CD4-positive, CD25-positive, alpha-beta regulatory T cell (primary cell): ENCODE results near the gene RETREG1. TPM values are rescaled to one million over a fixed set of nuclear protein-coding genes. Genes with fewer than 3 reads are reported as not detected.
"Not testable (repeated sequence)": the region's sequence is repeated elsewhere in the genome, so short reads cannot be mapped to it uniquely, and the experiment has no call there.

Experiments
- ATAC-seq, 2 donors: fragments of 150-1000 bp; cut with Tn5 transposase; one replicate each; pipeline ENCODE4 v1.10.0; 2021; ENCODE audit warnings: low read depth in 2 of 2, moderate number of reproducible peaks in 2 of 2, moderate library complexity in 1 of 2
- DNase-seq, 3 donors: peaks; one replicate each; pipeline versions ENCODE4 v3.0.0 to v3.0.0-alpha.2; 2012 to 2022; ENCODE audit warnings: mixed read lengths in 1 of 3
- H3K27ac ChIP-seq: one replicate; pipeline ENCODE4 v1.7.0; 2013; ENCODE audit warnings: mild to moderate bottlenecking, low read length; ENCODE audit not compliant: insufficient read depth, poor library complexity, severe bottlenecking
- H3K27me3 ChIP-seq: one replicate; pipeline ENCODE4 v1.7.0; 2013; ENCODE audit warnings: low read length; ENCODE audit not compliant: control insufficient read depth, insufficient read depth
- H3K36me3 ChIP-seq: one replicate; pipeline ENCODE4 v1.7.0; 2013; ENCODE audit warnings: mild to moderate bottlenecking, low read length, moderate library complexity; ENCODE audit not compliant: control insufficient read depth, insufficient read depth
- H3K4me1 ChIP-seq: 2 replicates; pipeline ENCODE4 v1.7.0; 2013; ENCODE audit warnings: mild to moderate bottlenecking, low read length; ENCODE audit not compliant: insufficient read depth, control insufficient read depth, poor library complexity, severe bottlenecking
- H3K4me3 ChIP-seq: one replicate; pipeline ENCODE4 v1.7.0; 2013; ENCODE audit warnings: low read depth, mild to moderate bottlenecking, low read length, moderate library complexity
- H3K9me3 ChIP-seq, 2 experiments: 1 replicate in 1 of 2; 2 replicates in 1 of 2; pipeline ENCODE4 v1.7.0; 2013; ENCODE audit warnings: low read length in 2 of 2, mild to moderate bottlenecking in 1 of 2, moderate library complexity in 1 of 2; ENCODE audit not compliant: control insufficient read depth in 2 of 2
- H3K27ac Mint-ChIP-seq, 3 donors: one replicate each; pipeline ENCODE4 v1.8.0; 2020 to 2022; ENCODE audit warnings: mild to moderate bottlenecking in 3 of 3, mixed read lengths in 3 of 3, moderate library complexity in 2 of 3
- H3K27me3 Mint-ChIP-seq: one replicate; pipeline ENCODE4 v1.8.0; 2022; ENCODE audit warnings: mild to moderate bottlenecking, mixed read lengths
- H3K36me3 Mint-ChIP-seq: one replicate; pipeline ENCODE4 v1.8.0; 2020; ENCODE audit warnings: mixed read lengths
- H3K4me1 Mint-ChIP-seq, 4 donors: one replicate each; pipeline ENCODE4 v1.8.0; 2020 to 2022; ENCODE audit warnings: mixed read lengths in 4 of 4, mild to moderate bottlenecking in 1 of 4
- H3K4me3 Mint-ChIP-seq, 4 donors: one replicate each; pipeline ENCODE4 v1.8.0; 2020 to 2022; ENCODE audit warnings: mild to moderate bottlenecking in 4 of 4, mixed read lengths in 4 of 4, moderate library complexity in 3 of 4
- H3K9me3 Mint-ChIP-seq, 7 donors: one replicate each; pipeline ENCODE4 v1.8.0; 2020 to 2022; ENCODE audit warnings: mixed read lengths in 7 of 7, mild to moderate bottlenecking in 3 of 7, moderate library complexity in 2 of 7
- polyA plus RNA-seq, 4 donors: library from polyadenylated mRNA; unstranded; fragments of 300-500 nt; fragmentation: Illumina TruSeq; gene quantifications; one replicate each; pipeline ENCODE4 v1.2.3, GENCODE V29; 2021
- total RNA-seq: library from RNA; stranded (reverse); gene quantifications from one replicate; pipeline ENCODE4 v1.2.3, GENCODE V29; 2022

Gene RETREG1
- total and polyA plus RNA-seq, 5 donors from 2014 or later: 31.0 to 123 (median 64.3) TPM

DNA sequence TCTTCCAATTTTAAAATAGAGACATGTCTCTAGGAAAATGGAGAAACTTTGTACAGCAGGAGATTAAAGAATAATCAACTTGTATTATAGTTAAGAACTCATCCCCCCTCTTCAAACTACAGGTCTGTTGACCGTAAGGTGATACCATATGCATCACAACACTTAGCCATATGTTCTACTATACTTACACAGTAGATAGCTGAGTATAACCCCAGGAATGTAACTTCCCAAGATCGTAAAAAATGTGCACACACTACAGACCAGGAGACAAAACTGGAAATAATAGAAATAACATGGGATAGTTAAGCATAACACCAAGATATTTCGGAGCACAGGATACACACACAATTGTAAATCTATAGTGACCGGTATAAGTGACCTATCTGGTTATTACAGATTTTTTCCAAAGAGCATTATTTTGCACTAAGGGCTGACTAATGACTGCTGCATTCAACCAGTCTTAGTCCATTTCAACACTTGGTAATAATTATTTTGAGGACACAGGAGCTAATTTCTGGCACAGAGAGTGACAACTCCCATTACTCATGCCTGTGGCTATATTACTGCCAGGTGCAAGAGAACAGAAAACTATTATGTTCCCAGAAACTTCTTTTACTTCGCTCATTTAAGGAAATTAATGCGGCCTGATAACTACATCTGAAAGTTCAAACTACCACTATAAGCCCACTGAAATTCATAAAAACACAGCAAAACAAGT is 135.8 kb downstream of the RETREG1 start:
- Mint-ChIP-seq H3K4me3 (peak overlapping the region in 1 of 4 donors; percentile 76), H3K27me3 (no peaks in the 10 kb centered on the region), H3K27ac (peak overlapping the region in 1 of 3 donors; percentile 20), H3K36me3 (peaks cover 19% of the 10 kb centered on the region), H3K9me3 (no peaks in the 10 kb centered on the region), H3K4me1 (peaks cover 0 to 16% (median 12%) of the 10 kb centered on the region in 4 donors)
- DNase-seq: no peak
- H3K9me3 ChIP-seq: no peaks in the 10 kb centered on the region
- no peak for ATAC-seq
- H3K4me3 ChIP-seq: no peak overlapping the region
- no peaks in the 10 kb centered on the region for H3K4me1 ChIP-seq
- H3K27ac ChIP-seq: no peak overlapping the region
- no peaks in the 10 kb centered on the region for H3K27me3 ChIP-seq
- peaks cover 1% of the 10 kb centered on the region for H3K36me3 ChIP-seq

- Mint-ChIP-seq H3K36me3 (peaks cover 25% of the 10 kb centered on the region), H3K4me3 (no peak overlapping the region), H3K27ac (no peak overlapping the region), H3K9me3 (no peaks in the 10 kb centered on the region), H3K27me3 (no peaks in the 10 kb centered on the region), H3K4me1 (peaks cover 0 to 16% (median 12%) of the 10 kb centered on the region in 4 donors)
- Histone ChIP-seq H3K27me3 (no peaks in the 10 kb centered on the region), H3K36me3 (peaks cover 3% of the 10 kb centered on the region), H3K27ac (no peak overlapping the region), H3K4me1 (no peaks in the 10 kb centered on the region), H3K4me3 (no peak overlapping the region), H3K9me3 (no peaks in the 10 kb centered on the region)
- ATAC-seq (no peak), DNase-seq (no peak)
Measured at GRCh38 chr5:16480144-16480543, 136.7 kb downstream of the RETREG1 start.

GRCh38 chr5:16477541-16477940 is 139.3 kb downstream of the RETREG1 start:
- ATAC-seq (no peak), DNase-seq (no peak)
- H3K36me3 ChIP-seq: peaks cover 6% of the 10 kb centered on the region
- Mint-ChIP-seq H3K4me3 (no peak overlapping the region), H3K36me3 (peaks cover 33% of the 10 kb centered on the region), H3K9me3 (no peaks in the 10 kb centered on the region), H3K27ac (peak overlapping the region in 1 of 3 donors; percentile 33), H3K27me3 (no peaks in the 10 kb centered on the region), H3K4me1 (peaks cover 6 to 16% (median 12%) of the 10 kb centered on the region in 4 donors)
- no peaks in the 10 kb centered on the region for H3K27me3 ChIP-seq
- no peaks in the 10 kb centered on the region for H3K9me3 ChIP-seq
- no peak overlapping the region for H3K27ac ChIP-seq
- H3K4me3 ChIP-seq: no peak overlapping the region
- no peaks in the 10 kb centered on the region for H3K4me1 ChIP-seq

GRCh38 chr5:16476417-16476816 is 140.4 kb downstream of the RETREG1 start:
- not testable (repeated sequence) for H3K36me3 ChIP-seq, DNase-seq, ATAC-seq, H3K9me3 Mint-ChIP-seq, H3K4me3 Mint-ChIP-seq, H3K27me3 Mint-ChIP-seq, H3K4me3 ChIP-seq, H3K27ac ChIP-seq, H3K4me1 ChIP-seq, H3K9me3 ChIP-seq, H3K27me3 ChIP-seq, H3K27ac Mint-ChIP-seq
- peaks cover 11 to 16% (median 16%) of the 10 kb centered on the region in 4 donors for H3K4me1 Mint-ChIP-seq
- peaks cover 32% of the 10 kb centered on the region for H3K36me3 Mint-ChIP-seq

- Mint-ChIP-seq H3K9me3 (peaks cover 0 to 1% (median 0%) of the 10 kb centered on the region in 7 donors), H3K27me3 (no peaks in the 10 kb centered on the region), H3K4me3 (no peak overlapping the region), H3K4me1 (peaks cover 27 to 58% (median 42%) of the 10 kb centered on the region in 4 donors), H3K27ac (peak overlapping the region in 1 of 3 donors; percentile 20), H3K36me3 (peaks cover 21% of the 10 kb centered on the region)
- peaks cover 16% of the 10 kb centered on the region for H3K4me1 ChIP-seq
- H3K9me3 ChIP-seq: no peaks in the 10 kb centered on the region
- H3K27ac ChIP-seq: no peak overlapping the region
- no peak overlapping the region for H3K4me3 ChIP-seq
- no peak for DNase-seq
- no peak for ATAC-seq
- H3K36me3 ChIP-seq: peaks cover 6% of the 10 kb centered on the region
- no peaks in the 10 kb centered on the region for H3K27me3 ChIP-seq
Measured at GRCh38 chr5:16471387-16471786, 145.4 kb downstream of the RETREG1 start.

- no peaks in the 10 kb centered on the region for H3K27me3 ChIP-seq
- peak in 1 of 3 donors; percentile 49 for DNase-seq
- Mint-ChIP-seq H3K4me1 (peaks cover 48 to 86% (median 60%) of the 10 kb centered on the region in 4 donors), H3K9me3 (peaks cover 0 to 1% (median 0%) of the 10 kb centered on the region in 7 donors), H3K4me3 (peak overlapping the region; percentile 96 to 100 (median 98)), H3K27me3 (no peaks in the 10 kb centered on the region), H3K36me3 (peaks cover 18% of the 10 kb centered on the region), H3K27ac (peak overlapping the region; percentile 80 to 99 (median 98))
- H3K9me3 ChIP-seq: no peaks in the 10 kb centered on the region
- no peak for ATAC-seq
- H3K27ac ChIP-seq: no peak overlapping the region
- H3K4me1 ChIP-seq: peaks cover 45% of the 10 kb centered on the region
- H3K4me3 ChIP-seq: peak overlapping the region; percentile 96
- peaks cover 9% of the 10 kb centered on the region for H3K36me3 ChIP-seq
Measured at GRCh38 chr5:16467363-16468219, 149.2 kb downstream of the RETREG1 start.

DNA sequence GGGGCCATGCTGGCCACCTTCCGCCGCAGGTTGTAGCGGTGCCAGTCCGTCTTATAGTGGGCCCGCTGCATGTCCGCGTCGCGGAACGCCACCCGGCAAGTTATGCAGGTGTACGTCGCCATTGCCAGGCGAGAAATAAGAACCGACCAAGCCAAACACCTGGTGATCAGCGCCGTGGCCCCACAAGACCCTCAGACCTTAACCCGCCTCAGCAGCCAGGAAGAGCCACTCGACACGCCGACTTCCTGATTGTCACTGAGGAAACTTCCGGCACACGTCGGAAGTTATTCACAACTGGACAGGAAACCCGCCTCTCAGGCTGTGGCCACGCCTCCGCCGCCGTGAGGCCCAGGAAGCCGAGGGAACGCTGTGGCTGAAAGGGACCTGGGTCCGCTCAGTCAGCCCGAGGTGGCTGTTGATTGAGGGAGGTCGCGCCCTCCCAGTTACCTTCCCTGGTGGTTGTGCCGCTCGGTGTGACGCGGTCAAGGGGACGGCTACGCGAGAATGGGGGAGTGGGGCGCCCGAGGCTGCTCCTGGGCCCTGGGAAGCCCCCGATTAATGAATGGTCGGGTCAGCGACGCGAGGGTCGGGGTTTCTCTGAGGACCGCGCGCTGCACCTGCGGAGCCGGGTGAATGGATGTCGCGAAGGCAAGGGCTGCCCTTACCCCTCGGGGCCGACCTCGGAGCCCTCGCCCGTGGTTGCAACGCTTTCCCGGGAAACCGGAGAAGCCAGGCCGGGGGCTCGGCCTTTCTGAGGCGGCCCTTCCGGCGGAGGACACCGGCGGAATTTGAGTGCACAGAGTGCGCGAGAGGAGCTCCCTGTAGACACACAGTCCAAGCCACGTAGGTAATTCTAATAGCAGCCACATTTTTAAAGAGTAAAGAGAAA is 151.0 kb downstream of the RETREG1 start, which contains the start of gene ZNF622:
TSS of gene ZNF622 (minus strand) at position 257 of the 889 bp plus-strand sequence. CDS start at position 122, 135 bp downstream.
- Histone ChIP-seq H3K27ac (peak within 1 kb of the TSS; percentile 83), H3K27me3 (no peaks in the 10 kb centered on the region), H3K36me3 (peaks cover 27% of the 10 kb centered on the region), H3K9me3 (no peaks in the 10 kb centered on the region), H3K4me3 (peak within 1 kb of the TSS; percentile 96), H3K4me1 (peaks cover 63% of the 10 kb centered on the region)
- H3K9me3 Mint-ChIP-seq: peaks cover 0 to 1% (median 0%) of the 10 kb centered on the region in 7 donors
- peak within 1 kb of the TSS; percentile 98 to 99 (median 99) for H3K27ac Mint-ChIP-seq
- peaks cover 33% of the 10 kb centered on the region for H3K36me3 Mint-ChIP-seq
- no peaks in the 10 kb centered on the region for H3K27me3 Mint-ChIP-seq
- peak; percentile 93 to 94 for ATAC-seq
- H3K4me3 Mint-ChIP-seq: peak within 1 kb of the TSS; percentile 96 to 100 (median 98)
- peak; percentile 85 to 95 (median 88) for DNase-seq
- H3K4me1 Mint-ChIP-seq: peaks cover 42 to 90% (median 67%) of the 10 kb centered on the region in 4 donors
